Spleen (tissue), 11 donors: ENCODE data around the gene DPYSL3. TPM values are rescaled to one million over a fixed set of nuclear protein-coding genes. Genes with fewer than 3 reads are reported as not detected.

Experiments used
- DNase-seq: peaks from one replicate; pipeline ENCODE4 v3.0.0-alpha.2; 2020
- H3K27ac ChIP-seq, 8 donors: fragments of 200-600 bp; sonication (generic) in 7 of 8; 1 replicate in 4 of 8; 2 replicates in 4 of 8; pipeline versions ENCODE4 v1.5.0 to v1.8.0; 2016 to 2021; ENCODE audit warnings: inconsistent platforms in 4 of 8, mild to moderate bottlenecking in 4 of 8, moderate library complexity in 1 of 8
- H3K27me3 ChIP-seq, 7 donors: fragments of 200-600 bp; sonication (generic) in 6 of 7; replicated peaks in 1 of 7; 1 replicate in 4 of 7; 2 replicates in 3 of 7; pipeline versions ENCODE4 v1.5.0 to v1.8.0; 2016 to 2021; ENCODE audit warnings: inconsistent platforms in 3 of 7, mild to moderate bottlenecking in 1 of 7
- H3K36me3 ChIP-seq, 6 donors: fragments of 200-600 bp; sonication (generic) in 5 of 6; 1 replicate in 4 of 6; 2 replicates in 2 of 6; pipeline versions ENCODE4 v1.5.0 to v1.8.0; 2016 to 2021; ENCODE audit warnings: inconsistent platforms in 2 of 6
- H3K4me1 ChIP-seq, 6 donors: fragments of 200-600 bp; sonication (generic) in 5 of 6; 1 replicate in 3 of 6; 2 replicates in 3 of 6; pipeline versions ENCODE4 v1.5.0 to v1.8.0; 2016 to 2021; ENCODE audit warnings: inconsistent platforms in 3 of 6
- H3K4me3 ChIP-seq, 8 donors: fragments of 200-600 bp; sonication (generic) in 7 of 8; 1 replicate in 4 of 8; 2 replicates in 4 of 8; pipeline versions ENCODE4 v1.5.0 to v1.8.0; 2016 to 2021; ENCODE audit warnings: inconsistent platforms in 4 of 8, mild to moderate bottlenecking in 4 of 8, moderate library complexity in 2 of 8
- H3K9me3 ChIP-seq, 8 donors: fragments of 200-600 bp; sonication (generic) in 7 of 8; 1 replicate in 4 of 8; 2 replicates in 4 of 8; pipeline versions ENCODE4 v1.5.0 to v1.8.0; 2016 to 2021; ENCODE audit warnings: inconsistent platforms in 4 of 8
- POLR2A ChIP-seq, 3 donors: fragments of 450-650 bp; IDR thresholded peaks; one replicate each; pipeline ENCODE4 v1.5.1; 2017; ENCODE audit warnings: antibody characterized with exemption in 3 of 3, mild to moderate bottlenecking in 1 of 3
- POLR2AphosphoS5 ChIP-seq, 3 donors: sonication (generic); formaldehyde crosslinking; IDR thresholded peaks; one replicate each; pipeline ENCODE4 v1.5.1; 2017; ENCODE audit warnings: antibody characterized with exemption in 3 of 3
- WGBS, 5 donors: extraction: QIAGEN DNeasy Blood & Tissue Kit in 3 of 5; methylation state at CpG; one replicate each; pipeline versions ENCODE4 v1.1.5 to v1.1.7; 2013 to 2018; 5-methylcytosine and 5-hydroxymethylcytosine counted together
- intact Hi-C: fragments of 100-400 bp; cut with DNase I; formaldehyde crosslinking; loops from one replicate; pipeline ENCODE4 v1.15.0; 2023; ENCODE audit warnings: low total_unique reads
- polyA plus RNA-seq, 3 donors: library from polyadenylated mRNA; stranded (reverse); fragments of 200-250 nt; gene quantifications; one replicate each; pipeline ENCODE4 v1.2.1, GENCODE V29; 2013
- total RNA-seq, 7 donors: library from RNA; depleted of rRNA in 3 of 7; stranded (reverse); fragments of >200 nt in 3 of 7; fragmentation: NEBNext Ultra II Directional in 4 of 7; extraction: Animal tissue kit (Norgen Biotek cat#: 25700) in 4 of 7; gene quantifications; one replicate each; pipeline versions ENCODE4 v1.1.0 to v1.2.1, GENCODE V29; 2016 to 2021
- TF ChIP-seq, protein P1 (sequence below), 11 experiments: fragments of 200-600 bp in 7 of 11; fragments of 450-650 bp in 4 of 11; sonication (generic) in 4 of 11; IDR thresholded peaks in 8 of 11; conservative IDR thresholded peaks in 3 of 11; 1 replicate in 7 of 11; 2 replicates in 4 of 11; pipeline versions ENCODE4 v1.4.0 to v1.8.0; 2016 to 2021; ENCODE audit warnings: antibody characterized with exemption in 11 of 11, inconsistent platforms in 4 of 11, mild to moderate bottlenecking in 1 of 11
- donor health status: healthy with polysubstance abuse.
- donor health status: DM: no; HTN: no; CAD: no; lungs with moderate emphysema.
- donor health status: DM: no; HTN: no; CAD: no.
- donor health status: Bipolar disorder and iron deficiency.
- donor health status: healthy.
- donor health status: DM: no; HTN: no; CAD: no.
- donor health status: DM: yes; HTN: yes; CAD: no.

The DPYSL3 gene
- total and polyA plus RNA-seq, 10 donors: 10.0 to 58.2 (median 40.4) TPM

DNA sequence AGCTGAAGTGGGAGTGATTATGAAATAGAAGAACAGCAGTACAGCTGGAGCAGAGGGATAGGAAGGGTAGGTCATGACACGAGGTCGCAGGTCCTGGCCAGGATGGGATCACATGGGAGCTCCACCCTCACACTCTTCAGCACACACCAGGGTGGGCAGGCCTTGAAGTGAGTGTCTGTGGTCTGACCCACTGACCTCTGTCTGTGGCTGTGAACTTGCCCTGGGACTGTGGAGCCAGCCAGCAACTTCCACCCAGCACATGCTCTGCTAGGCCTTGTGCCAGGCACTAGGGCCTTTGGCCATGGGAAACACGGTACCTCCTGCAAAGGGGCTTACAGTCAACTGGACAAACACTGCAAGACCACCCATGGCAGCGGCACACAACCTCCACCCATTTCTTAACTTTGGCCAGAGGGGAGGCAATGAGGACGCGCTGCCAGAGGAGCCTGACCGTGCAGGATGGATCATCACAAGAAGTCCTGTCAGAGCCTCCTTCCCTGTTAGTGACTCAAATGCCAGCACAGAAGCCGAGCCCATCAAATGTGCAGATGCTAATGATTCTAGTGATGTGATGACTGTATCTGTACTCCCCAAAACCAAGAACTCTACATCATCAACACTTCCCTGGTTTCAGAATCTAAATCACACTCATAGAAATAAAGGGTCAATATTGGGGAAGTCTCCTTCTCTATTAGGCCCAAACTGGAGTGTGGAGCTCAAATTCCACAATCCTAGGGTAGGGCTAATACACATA is 113.6 kb downstream of the DPYSL3 start:
- Histone ChIP-seq H3K4me1 (peaks cover 0 to 6% (median 0%) of the 10 kb centered on the region in 6 donors), H3K27me3 (no peaks in the 10 kb centered on the region), H3K4me3 (no peak overlapping the region), H3K9me3 (no peaks in the 10 kb centered on the region), H3K27ac (peak overlapping the region in 2 of 8 donors; percentile 8), H3K36me3 (peaks cover 0 to 36% (median 10%) of the 10 kb centered on the region in 6 donors)
- TF ChIP-seq POLR2AphosphoS5 (IDR thresholded peaks at IDR 0.05) (peak; percentile 62 to 69 (median 64)), POLR2A (IDR thresholded peaks at IDR 0.05) (no peak)
- DNase-seq: peak; percentile 71
- intact Hi-C loops: no loop called here
- 66 to 86% (median 77%) methylated on average over 8 of the region's 8 CpGs for WGBS, 5 donors

DNA sequence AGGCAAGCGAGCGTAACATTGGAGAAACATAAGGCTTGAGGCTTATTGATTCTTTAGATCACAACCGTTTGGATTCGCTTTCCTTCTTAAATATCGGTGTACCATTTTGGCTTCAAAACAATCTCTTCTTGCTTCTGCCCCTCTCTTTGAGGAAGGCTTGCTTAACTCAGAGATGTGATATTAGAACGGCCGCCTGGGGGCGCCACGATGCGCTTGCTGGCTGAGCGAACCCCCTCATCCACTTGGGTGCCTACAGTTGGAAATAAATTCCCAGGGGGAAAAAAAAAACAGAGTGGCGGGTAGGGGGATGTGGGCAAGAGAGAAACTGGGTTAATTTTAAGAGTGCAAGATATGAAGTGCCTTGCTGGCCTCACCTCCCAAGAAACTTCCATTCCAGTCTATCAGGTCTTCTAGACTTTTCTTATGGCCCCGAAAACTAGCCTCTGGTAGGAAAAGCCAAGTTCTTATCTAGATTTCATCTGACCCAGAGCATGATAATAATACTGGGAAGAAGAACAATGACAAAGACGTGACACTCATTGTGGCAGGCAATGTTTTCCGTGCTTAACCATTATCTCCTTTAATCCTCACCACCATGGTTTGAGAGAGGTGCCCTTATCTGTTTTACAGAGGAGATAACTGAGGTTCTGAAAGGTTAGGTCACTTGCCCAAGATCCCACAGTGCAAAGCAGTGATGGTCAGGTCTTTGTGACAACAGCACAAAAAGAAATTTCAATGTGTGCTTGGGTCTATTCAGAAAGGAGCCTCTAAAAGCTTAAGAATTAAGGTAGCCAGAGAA is 115.8 kb downstream of the DPYSL3 start:
- no peak overlapping the region for H3K27ac ChIP-seq
- peaks cover 0 to 6% (median 0%) of the 10 kb centered on the region in 6 donors for H3K4me1 ChIP-seq
- DNase-seq: no peak
- H3K4me3 ChIP-seq: no peak overlapping the region
- H3K9me3 ChIP-seq: no peaks in the 10 kb centered on the region
- WGBS, 5 donors: 85 to 87% (median 86%) methylated on average over 15 of the region's 15 CpGs
- peaks cover 0 to 22% (median 5%) of the 10 kb centered on the region in 6 donors for H3K36me3 ChIP-seq
- H3K27me3 ChIP-seq: no peaks in the 10 kb centered on the region
- intact Hi-C loops: no loop called here
- TF ChIP-seq POLR2A (IDR thresholded peaks at IDR 0.05) (no peak), POLR2AphosphoS5 (IDR thresholded peaks at IDR 0.05) (no peak)
- TF ChIP-seq, protein P1, sequence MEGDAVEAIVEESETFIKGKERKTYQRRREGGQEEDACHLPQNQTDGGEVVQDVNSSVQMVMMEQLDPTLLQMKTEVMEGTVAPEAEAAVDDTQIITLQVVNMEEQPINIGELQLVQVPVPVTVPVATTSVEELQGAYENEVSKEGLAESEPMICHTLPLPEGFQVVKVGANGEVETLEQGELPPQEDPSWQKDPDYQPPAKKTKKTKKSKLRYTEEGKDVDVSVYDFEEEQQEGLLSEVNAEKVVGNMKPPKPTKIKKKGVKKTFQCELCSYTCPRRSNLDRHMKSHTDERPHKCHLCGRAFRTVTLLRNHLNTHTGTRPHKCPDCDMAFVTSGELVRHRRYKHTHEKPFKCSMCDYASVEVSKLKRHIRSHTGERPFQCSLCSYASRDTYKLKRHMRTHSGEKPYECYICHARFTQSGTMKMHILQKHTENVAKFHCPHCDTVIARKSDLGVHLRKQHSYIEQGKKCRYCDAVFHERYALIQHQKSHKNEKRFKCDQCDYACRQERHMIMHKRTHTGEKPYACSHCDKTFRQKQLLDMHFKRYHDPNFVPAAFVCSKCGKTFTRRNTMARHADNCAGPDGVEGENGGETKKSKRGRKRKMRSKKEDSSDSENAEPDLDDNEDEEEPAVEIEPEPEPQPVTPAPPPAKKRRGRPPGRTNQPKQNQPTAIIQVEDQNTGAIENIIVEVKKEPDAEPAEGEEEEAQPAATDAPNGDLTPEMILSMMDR (IDR thresholded peaks at IDR 0.05 in 8 of 11, conservative IDR thresholded peaks at IDR 0.05 in 3 of 11): no peak

DNA sequence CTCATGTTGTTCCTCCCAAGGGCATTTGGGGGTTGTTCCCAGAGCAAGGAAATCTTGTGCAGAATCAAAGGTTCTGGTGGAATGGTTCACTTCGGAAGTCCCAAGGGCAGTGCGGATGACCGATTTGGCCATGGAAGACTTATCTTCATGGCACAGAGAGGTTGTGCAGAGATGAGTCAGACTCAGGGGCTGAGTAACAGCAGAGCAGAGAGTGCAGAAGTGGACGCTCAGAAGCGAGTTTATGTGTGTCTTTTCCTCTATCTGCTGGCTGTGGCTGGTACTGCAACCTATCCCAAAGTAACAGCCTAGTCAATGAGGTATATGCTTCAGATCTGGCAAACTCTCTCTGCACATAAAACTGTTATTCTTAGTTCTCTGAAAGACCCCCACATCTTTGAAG is 118.1 kb downstream of the DPYSL3 start:
- Histone ChIP-seq H3K27me3 (no peaks in the 10 kb centered on the region), H3K9me3 (no peaks in the 10 kb centered on the region), H3K36me3 (peaks cover 0 to 3% (median 0%) of the 10 kb centered on the region in 6 donors), H3K4me3 (no peak overlapping the region), H3K27ac (no peak overlapping the region), H3K4me1 (peaks cover 0 to 6% (median 0%) of the 10 kb centered on the region in 6 donors)
- TF ChIP-seq, protein P1 (IDR thresholded peaks at IDR 0.05 in 8 of 11, conservative IDR thresholded peaks at IDR 0.05 in 3 of 11): peak in 7 of 11 experiments; percentile 13 to 47 (median 35)
- TF ChIP-seq POLR2A (IDR thresholded peaks at IDR 0.05): no peak
- peak in 1 of 3 donors; percentile 58 for TF ChIP-seq POLR2AphosphoS5 (IDR thresholded peaks at IDR 0.05)
- no peak for DNase-seq
- intact Hi-C loops: no loop called here
- 58 to 84% (median 65%) methylated on average over 5 of the region's 5 CpGs for WGBS, 5 donors

DNA sequence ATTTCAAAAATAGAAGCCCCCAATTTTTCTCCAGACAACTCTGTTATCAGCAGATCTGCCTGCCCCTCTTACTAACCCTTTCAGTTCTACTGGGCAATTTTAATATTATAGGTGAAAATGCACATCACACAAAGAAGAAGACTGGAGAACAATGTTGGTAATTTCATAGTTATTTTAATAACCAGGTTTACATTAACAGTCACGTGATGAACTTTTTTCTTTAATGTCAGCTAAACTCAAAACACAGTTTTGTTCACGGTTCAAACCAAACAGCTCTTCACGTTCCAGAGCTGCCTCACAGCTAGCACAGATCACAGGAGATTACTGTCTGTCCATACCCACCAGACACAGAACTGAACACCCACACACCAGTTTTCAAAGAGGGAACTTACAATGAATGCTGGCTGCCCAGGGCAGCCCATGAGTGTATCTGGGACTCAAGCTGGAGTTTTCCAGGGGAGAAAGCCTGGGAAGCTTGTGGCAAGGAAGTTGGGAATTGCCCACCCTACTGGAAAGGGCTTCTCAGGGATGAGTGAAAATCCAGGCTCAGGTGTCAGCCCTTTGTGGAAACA is 119.1 kb downstream of the DPYSL3 start:
- WGBS, 5 donors: 81 to 89% (median 86%) methylated on average over 3 of the region's 3 CpGs
- Histone ChIP-seq H3K27me3 (no peaks in the 10 kb centered on the region), H3K36me3 (peaks cover 0 to 3% (median 0%) of the 10 kb centered on the region in 6 donors), H3K4me1 (no peaks in the 10 kb centered on the region), H3K27ac (no peak overlapping the region), H3K4me3 (no peak overlapping the region), H3K9me3 (no peaks in the 10 kb centered on the region)
- no peak for DNase-seq
- TF ChIP-seq POLR2A (IDR thresholded peaks at IDR 0.05) (no peak), POLR2AphosphoS5 (IDR thresholded peaks at IDR 0.05) (no peak)
- TF ChIP-seq, protein P1 (IDR thresholded peaks at IDR 0.05 in 8 of 11, conservative IDR thresholded peaks at IDR 0.05 in 3 of 11): no peak
- intact Hi-C loops: no loop called here
